SU-DHL-6 (cell line): ENCODE data around the gene MYO1D.

Experiments
- H2AFZ ChIP-seq: fragments of 200-600 bp; sonication (generic); 2 replicates; pipeline ENCODE4 v1.6.1; 2014; ENCODE audit warnings: low read depth, mild to moderate bottlenecking, moderate library complexity, mixed read lengths, antibody characterized with exemption, low read length; ENCODE audit not compliant: severe bottlenecking
- H3F3A ChIP-seq: fragments of 200-600 bp; shearing (Covaris generic); 2 replicates; pipeline ENCODE4 v1.6.0; 2016; ENCODE audit warnings: antibody characterized with exemption, mild to moderate bottlenecking; ENCODE audit not compliant: insufficient read depth
- H3K27ac ChIP-seq: fragments of 200-600 bp; sonication (generic); 2 replicates; pipeline ENCODE4 v1.5.1; 2016; ENCODE audit warnings: low read depth, mild to moderate bottlenecking, low read length, moderate library complexity, mixed read lengths
- H3K27me3 ChIP-seq: fragments of 200-600 bp; sonication (generic), shearing (Covaris generic); 2 replicates; pipeline ENCODE4 v1.6.0; 2014; ENCODE audit warnings: mild to moderate bottlenecking, low read length
- H3K36me3 ChIP-seq: fragments of 200-600 bp; sonication (generic); 2 replicates; pipeline ENCODE4 v1.6.1; 2014; ENCODE audit warnings: mild to moderate bottlenecking, low read length, mixed read lengths
- H3K4me2 ChIP-seq: fragments of 300-600, 200-600 bp; shearing (Covaris generic), sonication (generic); 2 replicates; pipeline ENCODE4 v1.6.0; 2014; ENCODE audit warnings: low read length, low read depth, mild to moderate bottlenecking; ENCODE audit not compliant: poor library complexity, severe bottlenecking
- H3K4me3 ChIP-seq: fragments of 200-600 bp; sonication (generic); 2 replicates; pipeline ENCODE4 v1.5.1; 2014; ENCODE audit warnings: antibody characterized with exemption, low read length, mild to moderate bottlenecking, mixed read lengths; ENCODE audit not compliant: insufficient read depth, poor library complexity, severe bottlenecking
- H3K79me2 ChIP-seq: fragments of 200-600 bp; sonication (generic); 2 replicates; pipeline ENCODE4 v1.6.1; 2014; ENCODE audit warnings: mild to moderate bottlenecking, low read length, moderate library complexity; ENCODE audit not compliant: insufficient read depth
- H3K9ac ChIP-seq: fragments of 200-600 bp; sonication (generic); 2 replicates; pipeline ENCODE4 v1.7.0; 2014; ENCODE audit warnings: mild to moderate bottlenecking, low read length
- H3K9me2 ChIP-seq: fragments of 200-600 bp; sonication (generic); replicated peaks from 2 replicates; pipeline ENCODE4 v1.6.1; 2014; ENCODE audit warnings: low read length; ENCODE audit not compliant: insufficient read depth
- H3K9me3 ChIP-seq: fragments of 200-600 bp; sonication (generic); 2 replicates; pipeline ENCODE4 v1.6.1; 2014; ENCODE audit warnings: low read length, mixed read lengths; ENCODE audit not compliant: insufficient read depth
- H4K20me1 ChIP-seq: fragments of 200-600 bp; sonication (generic); 2 replicates; pipeline ENCODE4 v1.6.1; 2014; ENCODE audit warnings: low read depth, mild to moderate bottlenecking, antibody characterized with exemption, low read length, moderate library complexity, mixed read lengths
- CTCF ChIP-seq: fragments of 200-600 bp; sonication (generic); IDR thresholded peaks from one replicate; pipeline ENCODE4 v1.5.1; 2017; ENCODE audit warnings: antibody characterized with exemption, mild to moderate bottlenecking, low read length, moderate library complexity; ENCODE audit not compliant: insufficient read depth, poor library complexity, severe bottlenecking
- EZH2phosphoT487 ChIP-seq: fragments of 200-600 bp; sonication (generic), shearing (Covaris generic); conservative IDR thresholded peaks from 2 replicates; pipeline ENCODE4 v1.6.1; 2018; ENCODE audit warnings: mild to moderate bottlenecking, antibody characterized with exemption, low read length, moderate library complexity, mixed read lengths

Gene MYO1D

GRCh38 chr17:32771396-32771795, 105.5 kb downstream of the MYO1D start:
- Histone ChIP-seq H3K79me2 (no peaks in the 10 kb centered on the region), H3K4me3 (no peak overlapping the region), H3K36me3 (no peaks in the 10 kb centered on the region), H3K4me2 (no peak overlapping the region), H2AFZ (no peak overlapping the region), H4K20me1 (no peaks in the 10 kb centered on the region; the same call in 1 of the 2 replicates), H3K27me3 (no peaks in the 10 kb centered on the region), H3F3A (no peaks in the 10 kb centered on the region), H3K9me3 (no peaks in the 10 kb centered on the region), H3K9ac (no peak overlapping the region), H3K9me2 (no peaks in the 10 kb centered on the region), H3K27ac (no peak overlapping the region)
- TF ChIP-seq CTCF = no peak
- no peak for TF ChIP-seq EZH2phosphoT487

GRCh38 chr17:32769846-32770245, 107.1 kb downstream of the MYO1D start:
- Histone ChIP-seq H3K9me2 (no peaks in the 10 kb centered on the region), H3K36me3 (no peaks in the 10 kb centered on the region), H3K9me3 (no peaks in the 10 kb centered on the region), H3K4me3 (no peak overlapping the region), H2AFZ (no peak overlapping the region), H4K20me1 (no peaks in the 10 kb centered on the region), H3K79me2 (no peaks in the 10 kb centered on the region), H3K27me3 (no peaks in the 10 kb centered on the region), H3K9ac (no peak overlapping the region), H3F3A (no peaks in the 10 kb centered on the region), H3K27ac (no peak overlapping the region), H3K4me2 (no peak overlapping the region)
- TF ChIP-seq CTCF = no peak
- no peak for TF ChIP-seq EZH2phosphoT487

GRCh38 chr17:32763855-32764439, 113.0 kb downstream of the MYO1D start:
- H3K9me3 ChIP-seq = no peaks in the 10 kb centered on the region
- no peaks in the 10 kb centered on the region for H3K79me2 ChIP-seq
- H3K9ac ChIP-seq = no peak overlapping the region
- TF ChIP-seq CTCF (no peak), EZH2phosphoT487 (no peak)
- H3K4me3 ChIP-seq = no peak overlapping the region
- H4K20me1 ChIP-seq = no peaks in the 10 kb centered on the region; the same call in 1 of the 2 replicates
- H3K4me2 ChIP-seq = no peak overlapping the region
- H3K27ac ChIP-seq = no peak overlapping the region
- no peaks in the 10 kb centered on the region for H3K9me2 ChIP-seq
- H3K27me3 ChIP-seq = no peaks in the 10 kb centered on the region
- H2AFZ ChIP-seq = no peak overlapping the region
- H3K36me3 ChIP-seq = no peaks in the 10 kb centered on the region
- H3F3A ChIP-seq = no peaks in the 10 kb centered on the region
